HepG2 (cell line): ENCODE results near the gene DRC7. TPM values are rescaled to one million over a fixed set of nuclear protein-coding genes. Genes with fewer than 3 reads are reported as not detected.

Source experiments
- AKAP8 ChIP-seq: sonication (generic); formaldehyde crosslinking; IDR thresholded peaks from 2 replicates; pipeline ENCODE4 v1.5.1; 2020; ENCODE audit warnings: mild to moderate bottlenecking, missing genetic modification reagents
- CHD4 ChIP-seq: fragments of 200-600 bp; sonication (generic); IDR thresholded peaks from 2 replicates; pipeline ENCODE4 v1.7.0; 2017; ENCODE audit warnings: mild to moderate bottlenecking, low read length, borderline replicate concordance
- GLI4 ChIP-seq: sonication (generic); formaldehyde crosslinking; IDR thresholded peaks from 2 replicates; pipeline ENCODE4 v1.5.1; 2020; ENCODE audit warnings: missing genetic modification reagents, mild to moderate bottlenecking, moderate library complexity, borderline replicate concordance
- MEF2D ChIP-seq: sonication (generic); formaldehyde crosslinking; IDR thresholded peaks from 2 replicates; pipeline ENCODE4 v1.5.1; 2020; ENCODE audit warnings: mild to moderate bottlenecking, missing genetic modification reagents
- MIXL1 ChIP-seq: IDR thresholded peaks from 2 replicates; pipeline ENCODE4 v1.6.1; 2016
- MXD4 ChIP-seq: IDR thresholded peaks from 2 replicates; pipeline ENCODE4 v1.6.1; 2016; ENCODE audit warnings: mild to moderate bottlenecking, missing biosample characterization, missing genetic modification reagents
- NKX3-1 ChIP-seq: sonication (generic); formaldehyde crosslinking; IDR thresholded peaks from 2 replicates; pipeline ENCODE4 v1.5.0; 2020; ENCODE audit warnings: missing genetic modification reagents
- POLR2AphosphoS5 ChIP-seq: IDR thresholded peaks from 2 replicates; pipeline ENCODE4 v1.6.1; 2012; ENCODE audit warnings: low read depth, low read length
- PRMT3 ChIP-seq: sonication (generic); formaldehyde crosslinking; IDR thresholded peaks from 2 replicates; pipeline ENCODE4 v1.8.1; 2022; ENCODE audit warnings: low read depth, mild to moderate bottlenecking, moderate library complexity, missing genetic modification reagents, borderline replicate concordance
- SIN3B ChIP-seq: fragments of 150-350 bp; IDR thresholded peaks from 2 replicates; pipeline ENCODE4 v1.6.1; 2014; ENCODE audit warnings: low read length
- SOX6 ChIP-seq, 2 experiments: fragments of 450-650 bp in 1 of 2; sonication (generic) in 1 of 2; formaldehyde crosslinking in 1 of 2; IDR thresholded peaks; 2 replicates each; pipeline versions ENCODE4 v1.4.0 to v1.6.1; 2017 to 2020; ENCODE audit warnings: antibody characterized with exemption in 1 of 2, mild to moderate bottlenecking in 1 of 2, missing genetic modification reagents in 1 of 2
- SRF ChIP-seq: IDR thresholded peaks from 2 replicates; pipeline ENCODE4 v1.6.1; 2011; ENCODE audit warnings: mild to moderate bottlenecking, low read depth, low read length, moderate library complexity
- TEAD2 ChIP-seq: sonication (generic); formaldehyde crosslinking; IDR thresholded peaks from 2 replicates; pipeline ENCODE4 v1.9.0; 2021; ENCODE audit warnings: missing genetic modification reagents
- TP53 ChIP-seq: sonication (generic); formaldehyde crosslinking; conservative IDR thresholded peaks from 2 replicates; pipeline ENCODE4 v1.4.0; 2020; ENCODE audit warnings: missing genetic modification reagents
- ZBTB37 ChIP-seq: sonication (generic); formaldehyde crosslinking; IDR thresholded peaks from 2 replicates; pipeline ENCODE4 v1.4.0; 2020; ENCODE audit warnings: mild to moderate bottlenecking, missing genetic modification reagents
- ZNF12 ChIP-seq: sonication (generic); formaldehyde crosslinking; IDR thresholded peaks from 2 replicates; pipeline ENCODE4 v1.5.0; 2020; ENCODE audit warnings: missing genetic modification reagents
- ZNF350 ChIP-seq: sonication (generic); formaldehyde crosslinking; IDR thresholded peaks from 2 replicates; pipeline ENCODE4 v1.4.0; 2020; ENCODE audit warnings: mild to moderate bottlenecking, low read depth, missing genetic modification reagents, borderline replicate concordance
- ZNF446 ChIP-seq: sonication (generic); formaldehyde crosslinking; IDR thresholded peaks from 2 replicates; pipeline ENCODE4 v1.5.0; 2020; ENCODE audit warnings: mild to moderate bottlenecking, missing genetic modification reagents
- ZNF572 ChIP-seq: sonication (generic); formaldehyde crosslinking; IDR thresholded peaks from 2 replicates; pipeline ENCODE4 v1.5.1; 2020; ENCODE audit warnings: mild to moderate bottlenecking, missing genetic modification reagents
- ZNF607 ChIP-seq: sonication (generic); formaldehyde crosslinking; IDR thresholded peaks from 2 replicates; pipeline ENCODE4 v1.5.1; 2020; ENCODE audit warnings: missing genetic modification reagents, mild to moderate bottlenecking, borderline replicate concordance
- ZNF678 ChIP-seq: sonication (generic); formaldehyde crosslinking; IDR thresholded peaks from 2 replicates; pipeline ENCODE4 v1.4.0; 2020; ENCODE audit warnings: mild to moderate bottlenecking, missing genetic modification reagents
- ZNF703 ChIP-seq: sonication (generic); formaldehyde crosslinking; IDR thresholded peaks from 2 replicates; pipeline ENCODE4 v1.5.1; 2020; ENCODE audit warnings: missing genetic modification reagents, mild to moderate bottlenecking, moderate library complexity, borderline replicate concordance
- ZNF713 ChIP-seq: sonication (generic); formaldehyde crosslinking; IDR thresholded peaks from 2 replicates; pipeline ENCODE4 v1.4.0; 2020; ENCODE audit warnings: mild to moderate bottlenecking, missing genetic modification reagents
- ZNF724P ChIP-seq: sonication (generic); formaldehyde crosslinking; IDR thresholded peaks from 2 replicates; pipeline ENCODE4 v1.8.0; 2022; ENCODE audit warnings: missing genetic modification reagents, borderline replicate concordance
- ZNF761 ChIP-seq: sonication (generic); formaldehyde crosslinking; conservative IDR thresholded peaks from 2 replicates; pipeline ENCODE4 v1.4.0; 2020; ENCODE audit warnings: mild to moderate bottlenecking, missing genetic modification reagents
- ZNF878 ChIP-seq: sonication (generic); formaldehyde crosslinking; IDR thresholded peaks from 2 replicates; pipeline ENCODE4 v1.8.1; 2023; ENCODE audit warnings: mild to moderate bottlenecking, missing genetic modification reagents, moderate library complexity
- polyA plus RNA-seq, 8 experiments: library from polyadenylated mRNA; depleted of rRNA in 3 of 8; stranded (reverse) in 7 of 8; unstranded in 1 of 8; fragments of >200 nt; fragmentation: Illumina TruSeq in 4 of 8; extraction: Trizol in 4 of 8; gene quantifications; 2 replicates each; pipeline versions ENCODE4 v1.2.1 to v1.2.3, GENCODE V29; 2011 to 2016; ENCODE audit warnings: low read depth in 4 of 8, missing spikeins in 1 of 8, mixed read lengths in 1 of 8; ENCODE audit not compliant: insufficient read depth in 1 of 8
- total RNA-seq, 5 experiments: library from RNA; depleted of rRNA; stranded (reverse); fragments of >200 nt; fragmentation: Illumina TruSeq; extraction: Trizol; gene quantifications; 2 replicates each; pipeline ENCODE4 v1.2.3, GENCODE V29; 2016; ENCODE audit warnings: low read depth in 1 of 5
- TF ChIP-seq, protein P1 (sequence below): sonication (generic); formaldehyde crosslinking; IDR thresholded peaks from 2 replicates; pipeline ENCODE4 v1.4.0; 2020; ENCODE audit warnings: missing genetic modification reagents, borderline replicate concordance
- TF ChIP-seq, protein P2 (sequence below): sonication (generic); formaldehyde crosslinking; IDR thresholded peaks from 2 replicates; pipeline ENCODE4 v1.8.1; 2023; ENCODE audit warnings: missing genetic modification reagents, mild to moderate bottlenecking, borderline replicate concordance

The DRC7 gene
- total and polyA plus RNA-seq, 2 of the 13 experiments (the other 11 are each of a cell fraction or from before 2014, with no cell fraction given) = 2.7 to 3.4 TPM

DNA sequence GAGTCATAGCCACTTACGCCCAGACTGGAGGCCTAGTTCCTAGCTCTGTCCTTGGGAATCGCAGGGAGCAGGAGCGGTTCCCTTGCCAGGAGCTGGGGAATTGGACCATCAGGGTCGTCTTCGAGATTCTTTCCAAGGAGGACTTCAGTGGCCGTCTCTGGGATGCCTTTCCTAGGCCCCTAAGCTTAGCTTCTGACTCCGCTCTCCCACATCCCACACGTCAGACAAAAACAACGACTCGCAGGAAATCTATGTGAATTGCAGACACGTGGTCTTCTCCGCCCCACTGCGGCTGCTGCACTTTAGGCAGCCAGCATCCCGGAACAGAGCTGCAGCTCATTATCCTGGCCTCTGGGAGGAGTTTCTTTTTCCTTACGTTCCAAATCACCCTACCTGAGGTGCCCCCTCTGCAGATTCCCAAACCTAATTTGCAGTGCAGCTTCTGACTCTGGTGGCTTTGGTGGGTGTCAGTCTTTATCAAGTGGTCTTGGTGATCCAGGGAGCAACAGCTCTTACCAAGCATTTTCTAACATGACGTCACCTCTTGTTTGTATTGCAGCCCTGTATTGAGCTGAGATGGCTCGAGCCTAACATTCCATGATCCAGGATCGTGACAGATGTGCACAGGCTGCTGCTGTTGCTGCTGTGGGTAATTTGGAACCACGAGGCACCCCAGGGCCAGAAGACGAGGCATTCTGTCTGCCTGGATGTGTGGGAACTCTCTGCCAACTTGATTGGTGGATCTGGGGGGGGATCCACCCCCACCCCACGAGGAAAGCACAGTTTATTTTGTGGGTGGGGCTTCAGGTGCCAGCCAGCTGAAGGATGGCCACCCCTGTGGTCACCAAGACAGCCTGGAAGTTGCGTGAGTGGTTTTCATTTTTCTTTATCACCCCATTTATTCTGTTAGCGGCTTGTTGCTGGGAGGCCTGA lies 42.1 kb downstream of the DRC7 start (continued):
- TF ChIP-seq ZNF12 (CRISPR knock-in tag) (no peak), CHD4 (0 out of 2 replicates have a peak, but pooled peaks have one; percentile 8), ZNF350 (CRISPR knock-in tag) (peak; percentile 48; the same call in 1 of the 2 replicates), AKAP8 (CRISPR knock-in tag) (no peak), SIN3B (peak; percentile 47; the same call in 1 of the 2 replicates), TEAD2 (CRISPR knock-in tag) (0 out of 2 replicates have a peak, but pooled peaks have one; percentile 4), ZNF878 (CRISPR knock-in tag) (no peak), TP53 (CRISPR knock-in tag) (0 out of 2 replicates have a peak, but pooled peaks have one; percentile 50), ZNF607 (CRISPR knock-in tag) (0 out of 2 replicates have a peak, but pooled peaks have one; percentile 67), ZNF572 (CRISPR knock-in tag) (0 out of 2 replicates have a peak, but pooled peaks have one; percentile 80), ZBTB37 (CRISPR knock-in tag) (no peak), NKX3-1 (CRISPR knock-in tag) (no peak), ZNF678 (CRISPR knock-in tag) (no peak), MIXL1 (CRISPR knock-in tag) (no peak), PRMT3 (CRISPR knock-in tag) (no peak), ZNF724P (CRISPR knock-in tag) (no peak), MEF2D (no peak; the same call in 1 of the 2 replicates), GLI4 (CRISPR knock-in tag) (no peak), ZNF713 (CRISPR knock-in tag) (0 out of 2 replicates have a peak, but pooled peaks have one; percentile 53), ZNF446 (CRISPR knock-in tag) (no peak), POLR2AphosphoS5 (no peak), SRF (0 out of 2 replicates have a peak, but pooled peaks have one; percentile 3), SOX6 (IDR thresholded peaks at IDR 0.05) (no peak), SOX6 (CRISPR knock-in tag; IDR thresholded peaks at IDR 0.05) (peak; percentile 57), MXD4 (CRISPR knock-in tag) (peak; percentile 86; the same call in 1 of the 2 replicates), ZNF761 (CRISPR knock-in tag) (no peak), ZNF703 (CRISPR knock-in tag) (no peak)
- TF ChIP-seq, protein P1, sequence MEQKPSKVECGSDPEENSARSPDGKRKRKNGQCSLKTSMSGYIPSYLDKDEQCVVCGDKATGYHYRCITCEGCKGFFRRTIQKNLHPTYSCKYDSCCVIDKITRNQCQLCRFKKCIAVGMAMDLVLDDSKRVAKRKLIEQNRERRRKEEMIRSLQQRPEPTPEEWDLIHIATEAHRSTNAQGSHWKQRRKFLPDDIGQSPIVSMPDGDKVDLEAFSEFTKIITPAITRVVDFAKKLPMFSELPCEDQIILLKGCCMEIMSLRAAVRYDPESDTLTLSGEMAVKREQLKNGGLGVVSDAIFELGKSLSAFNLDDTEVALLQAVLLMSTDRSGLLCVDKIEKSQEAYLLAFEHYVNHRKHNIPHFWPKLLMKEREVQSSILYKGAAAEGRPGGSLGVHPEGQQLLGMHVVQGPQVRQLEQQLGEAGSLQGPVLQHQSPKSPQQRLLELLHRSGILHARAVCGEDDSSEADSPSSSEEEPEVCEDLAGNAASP = no peak
- TF ChIP-seq, protein P2, sequence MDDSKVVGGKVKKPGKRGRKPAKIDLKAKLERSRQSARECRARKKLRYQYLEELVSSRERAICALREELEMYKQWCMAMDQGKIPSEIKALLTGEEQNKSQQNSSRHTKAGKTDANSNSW (CRISPR knock-in tag) = no peak
